ENCODE results near the gene KDM4D.
"Not testable (repeated sequence)": the region's sequence is repeated elsewhere in the genome, so short reads cannot be mapped to it uniquely, and the experiment has no call there.

Gene KDM4D

GRCh38 chr11:94973099-94973968, at the start of gene KDM4D, which contains the start of gene CWC15:
Gene KDM4D (plus strand): TSS chr11:94973709. CDS start chr11:94997373, 23,664 bp downstream.
Gene CWC15 (minus strand): TSS chr11:94973556. CDS start chr11:94972185, 1,371 bp downstream.
- DNase-seq = peak; percentile 87 to 95
- H3K27me3 Mint-ChIP-seq = no peaks in the 10 kb centered on the region
- peaks cover 35% of the 10 kb centered on the region for H3K4me1 Mint-ChIP-seq
- H3K4me3 Mint-ChIP-seq = peak within 1 kb of the TSS; percentile 94 to 100
- peak within 1 kb of the TSS; percentile 99 to 100 for H3K27ac Mint-ChIP-seq
- no peaks in the 10 kb centered on the region for H3K9me3 Mint-ChIP-seq
- ATAC-seq = peak; percentile 100

GRCh38 chr11:94924171-94924572, 49.3 kb upstream of the KDM4D start:
- no peak for DNase-seq
- no peak overlapping the region for H3K27ac Mint-ChIP-seq
- peaks cover 5 to 17% of the 10 kb centered on the region in 2 donors for H3K9me3 Mint-ChIP-seq
- peak overlapping the region in 1 of 2 donors; percentile 4 for H3K4me3 Mint-ChIP-seq
- H3K27me3 Mint-ChIP-seq = no peaks in the 10 kb centered on the region
- peaks cover 39% of the 10 kb centered on the region for H3K4me1 Mint-ChIP-seq
- no peak for ATAC-seq

- peak overlapping the region in 1 of 2 donors; percentile 38 for H3K27ac Mint-ChIP-seq
- H3K4me3 Mint-ChIP-seq = peak overlapping the region; percentile 4
Measured at GRCh38 chr11:94924612-94925011, 48.9 kb upstream of the KDM4D start.

GRCh38 chr11:94925422-94926270, 47.9 kb upstream of the KDM4D start:
- H3K4me3 Mint-ChIP-seq = no peak overlapping the region
- H3K9me3 Mint-ChIP-seq = peaks cover 5 to 17% of the 10 kb centered on the region in 2 donors
- no peak for DNase-seq
- peak overlapping the region in 1 of 2 donors; percentile 38 for H3K27ac Mint-ChIP-seq
- peak; percentile 19 for ATAC-seq
- H3K4me1 Mint-ChIP-seq = peaks cover 39% of the 10 kb centered on the region
- H3K27me3 Mint-ChIP-seq = no peaks in the 10 kb centered on the region

More at GRCh38 chr11:94924612-94925011, 48.9 kb upstream of the KDM4D start:
- peaks cover 39% of the 10 kb centered on the region for H3K4me1 Mint-ChIP-seq
- H3K27me3 Mint-ChIP-seq = no peaks in the 10 kb centered on the region
- ATAC-seq = peak; percentile 61
- DNase-seq = no peak
- peaks cover 5 to 17% of the 10 kb centered on the region in 2 donors for H3K9me3 Mint-ChIP-seq

- no peak overlapping the region for H3K4me3 Mint-ChIP-seq
- H3K9me3 Mint-ChIP-seq = peaks cover 5 to 17% of the 10 kb centered on the region in 2 donors
- no peak for DNase-seq
- peaks cover 39% of the 10 kb centered on the region for H3K4me1 Mint-ChIP-seq
- H3K27me3 Mint-ChIP-seq = no peaks in the 10 kb centered on the region
- peak overlapping the region in 1 of 2 donors; percentile 29 for H3K27ac Mint-ChIP-seq
- ATAC-seq = no peak
Measured at GRCh38 chr11:94926271-94926625, 47.3 kb upstream of the KDM4D start.

GRCh38 chr11:94926698-94927237, 46.7 kb upstream of the KDM4D start:
- DNase-seq = no peak
- Mint-ChIP-seq H3K4me1 (peaks cover 39% of the 10 kb centered on the region), H3K9me3 (peaks cover 5 to 17% of the 10 kb centered on the region in 2 donors), H3K27me3 (no peaks in the 10 kb centered on the region), H3K4me3 (no peak overlapping the region), H3K27ac (no peak overlapping the region)
- no peak for ATAC-seq

- no peak overlapping the region for H3K4me3 Mint-ChIP-seq
- no peak for DNase-seq
- no peak for ATAC-seq
- H3K27ac Mint-ChIP-seq = peak overlapping the region in 1 of 2 donors; percentile 19
- H3K9me3 Mint-ChIP-seq = peaks cover 5 to 17% of the 10 kb centered on the region in 2 donors
- no peaks in the 10 kb centered on the region for H3K27me3 Mint-ChIP-seq
- H3K4me1 Mint-ChIP-seq = peaks cover 39% of the 10 kb centered on the region
Measured at GRCh38 chr11:94928117-94928990, 45.2 kb upstream of the KDM4D start.

GRCh38 chr11:94932072-94932471, 41.4 kb upstream of the KDM4D start:
- not testable (repeated sequence) for DNase-seq, H3K4me3 Mint-ChIP-seq, H3K9me3 Mint-ChIP-seq, ATAC-seq, H3K27me3 Mint-ChIP-seq, H3K27ac Mint-ChIP-seq
- H3K4me1 Mint-ChIP-seq = peaks cover 29% of the 10 kb centered on the region

- no peak for ATAC-seq
- no peaks in the 10 kb centered on the region for H3K27me3 Mint-ChIP-seq
- no peaks in the 10 kb centered on the region for H3K9me3 Mint-ChIP-seq
- DNase-seq = no peak
- H3K27ac Mint-ChIP-seq = no peak overlapping the region
- H3K4me3 Mint-ChIP-seq = no peak overlapping the region
- peaks cover 28% of the 10 kb centered on the region for H3K4me1 Mint-ChIP-seq
Measured at GRCh38 chr11:94932503-94932902, 41.0 kb upstream of the KDM4D start.

- no peak for ATAC-seq
Measured at GRCh38 chr11:94933223-94934130, 40.0 kb upstream of the KDM4D start.

GRCh38 chr11:94934362-94934761, 39.1 kb upstream of the KDM4D start:
- no peaks in the 10 kb centered on the region for H3K9me3 Mint-ChIP-seq
- ATAC-seq (peak; percentile 57), DNase-seq (no peak)
- peaks cover 19% of the 10 kb centered on the region for H3K4me1 Mint-ChIP-seq
- peak overlapping the region in 1 of 2 donors; percentile 48 for H3K27ac Mint-ChIP-seq
- H3K4me3 Mint-ChIP-seq = no peak overlapping the region
- no peaks in the 10 kb centered on the region for H3K27me3 Mint-ChIP-seq

More at GRCh38 chr11:94933223-94934130, 40.0 kb upstream of the KDM4D start:
- Mint-ChIP-seq H3K27ac (peak overlapping the region in 1 of 2 donors; percentile 48), H3K4me1 (peaks cover 22% of the 10 kb centered on the region), H3K27me3 (no peaks in the 10 kb centered on the region), H3K4me3 (no peak overlapping the region), H3K9me3 (no peaks in the 10 kb centered on the region)
- DNase-seq = no peak

GRCh38 chr11:94934846-94935245, 38.7 kb upstream of the KDM4D start:
- Mint-ChIP-seq H3K4me1 (peaks cover 19% of the 10 kb centered on the region), H3K27ac (no peak overlapping the region), H3K27me3 (no peaks in the 10 kb centered on the region), H3K4me3 (no peak overlapping the region), H3K9me3 (no peaks in the 10 kb centered on the region)
- DNase-seq (no peak), ATAC-seq (no peak)

- peaks cover 0 to 4% of the 10 kb centered on the region in 2 donors for H3K9me3 Mint-ChIP-seq
- H3K27me3 Mint-ChIP-seq = no peaks in the 10 kb centered on the region
- H3K27ac Mint-ChIP-seq = no peak overlapping the region
- DNase-seq = no peak
- no peak overlapping the region for H3K4me3 Mint-ChIP-seq
- peaks cover 19% of the 10 kb centered on the region for H3K4me1 Mint-ChIP-seq
- ATAC-seq = no peak
Measured at GRCh38 chr11:94938095-94939055, 35.1 kb upstream of the KDM4D start.

Data from stimulated activated naive CD8-positive, alpha-beta T cell treated with anti-CD3 and anti-CD28 coated beads, Interleukin-15, amount 100 ng/mL, for 72 hours (primary cell).